KOPT-K1 (cell line): ENCODE results near the gene CSF2.
A peak's percentile ranks its signal among the peaks of the same experiment; 100 is the strongest.

Experiments used
- H3K27ac ChIP-seq: fragments of 200-600 bp; sonication (generic); 2 replicates; pipeline ENCODE4 v1.5.1; 2016; ENCODE audit warnings: antibody characterized with exemption, mild to moderate bottlenecking, low read depth, low read length; ENCODE audit not compliant: poor library complexity, severe bottlenecking
- H3K36me3 ChIP-seq: fragments of 200-600 bp; sonication (generic); 2 replicates; pipeline ENCODE4 v1.5.1; 2017; ENCODE audit warnings: antibody characterized with exemption, mild to moderate bottlenecking, low read length, moderate library complexity; ENCODE audit not compliant: insufficient read depth
- H3K9me3 ChIP-seq: fragments of 200-600 bp; sonication (generic); 2 replicates; pipeline ENCODE4 v1.5.1; 2017; ENCODE audit warnings: antibody characterized with exemption, low read length, mild to moderate bottlenecking; ENCODE audit not compliant: insufficient read depth, poor library complexity, severe bottlenecking

The CSF2 gene

DNA sequence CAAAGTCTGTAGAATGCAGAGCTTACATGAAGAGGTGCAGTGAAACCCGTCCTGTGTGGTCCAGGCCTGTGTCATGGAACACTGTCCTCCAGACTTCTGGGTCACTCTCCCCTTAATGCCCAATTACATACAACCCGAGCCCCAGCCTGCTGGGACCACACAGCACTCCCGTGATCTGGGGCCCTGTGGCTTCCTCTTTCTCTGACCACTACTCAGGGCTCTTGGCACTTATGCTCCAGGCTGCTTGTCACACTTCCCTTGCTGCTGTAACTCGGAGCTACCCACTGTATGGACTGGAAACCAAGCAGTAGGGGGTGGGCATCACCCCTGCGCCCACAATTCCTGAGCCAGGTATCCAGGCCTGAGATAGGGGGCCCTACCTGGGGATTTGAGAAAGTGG lies 23.5 kb upstream of the CSF2 start:
- H3K9me3 ChIP-seq, result no peaks in the 10 kb centered on the region
- no peaks in the 10 kb centered on the region for H3K36me3 ChIP-seq
- H3K27ac ChIP-seq, result no peak overlapping the region

- no peaks in the 10 kb centered on the region for H3K36me3 ChIP-seq
- H3K27ac ChIP-seq, result no peak overlapping the region
- no peaks in the 10 kb centered on the region for H3K9me3 ChIP-seq
Observed at GRCh38 chr5:132050661-132051552, 22.7 kb upstream of the CSF2 start.

DNA sequence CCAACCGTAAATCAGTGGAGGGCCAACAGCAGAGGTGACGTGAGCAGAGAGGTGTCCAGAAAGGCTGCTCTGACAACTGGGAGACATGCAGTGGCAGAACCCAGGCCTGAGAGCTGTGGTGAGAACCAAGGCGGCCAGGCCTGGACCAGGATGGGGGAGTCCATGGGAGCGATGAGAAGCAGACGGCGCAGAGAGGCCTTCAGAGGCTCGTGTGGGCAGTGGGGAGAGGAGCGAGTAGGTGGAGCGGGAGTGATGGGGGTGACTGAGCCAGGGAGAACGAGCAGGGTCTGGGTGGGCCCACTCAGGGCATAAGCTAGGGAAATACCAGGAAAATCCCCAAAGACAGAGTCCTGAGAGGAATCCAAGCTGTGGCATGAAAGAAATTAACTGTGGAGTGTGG lies 21.1 kb upstream of the CSF2 start:
- no peaks in the 10 kb centered on the region for H3K9me3 ChIP-seq
- H3K36me3 ChIP-seq, result no peaks in the 10 kb centered on the region

DNA sequence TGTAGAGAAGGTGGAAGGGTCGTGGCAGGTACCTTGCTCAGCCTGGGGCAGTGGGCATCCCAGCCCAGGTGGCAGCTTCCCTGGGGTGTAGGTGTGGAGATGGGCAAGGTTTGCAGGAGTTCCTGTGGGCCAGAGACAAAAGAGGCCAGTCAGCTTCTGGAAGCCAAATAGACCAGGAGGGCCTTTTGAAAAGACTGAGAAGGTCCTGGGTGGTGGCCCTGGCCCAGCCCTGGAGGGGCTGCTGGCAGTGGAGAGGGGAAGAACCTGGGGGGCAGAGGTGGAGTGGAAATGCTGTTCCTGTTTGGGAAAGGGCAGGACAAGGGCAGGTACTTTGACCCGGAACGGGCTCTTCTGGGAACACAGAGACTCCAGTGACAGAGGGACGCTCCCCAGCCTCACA lies 20.1 kb upstream of the CSF2 start:
- Histone ChIP-seq H3K36me3 (no peaks in the 10 kb centered on the region), H3K27ac (no peak overlapping the region), H3K9me3 (no peaks in the 10 kb centered on the region)

More for the DNA sequence above, 21.1 kb upstream of the CSF2 start:
- no peak overlapping the region for H3K27ac ChIP-seq

DNA sequence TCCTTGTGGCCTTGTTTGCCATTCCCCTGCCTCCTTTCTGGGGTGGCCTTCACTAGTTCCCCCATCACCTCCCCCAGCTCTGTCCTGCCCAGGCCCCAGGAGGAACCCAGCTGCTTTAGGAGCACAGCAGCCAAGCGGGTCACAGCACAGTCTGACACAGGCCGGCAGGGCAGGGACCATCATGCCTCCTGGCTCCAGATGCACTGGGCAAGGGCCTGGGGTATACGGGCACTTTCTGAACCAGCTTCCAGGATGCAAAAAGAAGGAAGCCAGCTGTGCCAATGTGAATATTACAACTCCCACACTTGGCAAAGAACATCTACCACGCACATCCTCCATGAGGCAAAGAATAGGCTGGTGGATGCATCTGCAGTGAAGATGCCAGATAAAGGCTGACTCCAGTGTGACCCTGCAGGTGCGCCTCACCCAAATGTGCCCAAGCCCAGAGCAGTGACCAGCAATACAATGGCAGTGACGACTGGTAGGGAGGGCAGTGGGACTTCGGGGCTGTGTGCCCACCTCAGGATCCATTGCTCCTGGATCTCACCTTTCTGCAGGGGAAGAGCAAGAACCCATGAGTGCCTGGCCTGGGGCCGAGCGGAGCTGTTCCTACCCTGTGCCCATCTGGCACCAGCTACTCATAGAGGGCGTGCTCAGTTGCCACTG lies 19.4 kb upstream of the CSF2 start:
- H3K9me3 ChIP-seq, result no peaks in the 10 kb centered on the region
- H3K36me3 ChIP-seq, result no peaks in the 10 kb centered on the region
- no peak overlapping the region for H3K27ac ChIP-seq

DNA sequence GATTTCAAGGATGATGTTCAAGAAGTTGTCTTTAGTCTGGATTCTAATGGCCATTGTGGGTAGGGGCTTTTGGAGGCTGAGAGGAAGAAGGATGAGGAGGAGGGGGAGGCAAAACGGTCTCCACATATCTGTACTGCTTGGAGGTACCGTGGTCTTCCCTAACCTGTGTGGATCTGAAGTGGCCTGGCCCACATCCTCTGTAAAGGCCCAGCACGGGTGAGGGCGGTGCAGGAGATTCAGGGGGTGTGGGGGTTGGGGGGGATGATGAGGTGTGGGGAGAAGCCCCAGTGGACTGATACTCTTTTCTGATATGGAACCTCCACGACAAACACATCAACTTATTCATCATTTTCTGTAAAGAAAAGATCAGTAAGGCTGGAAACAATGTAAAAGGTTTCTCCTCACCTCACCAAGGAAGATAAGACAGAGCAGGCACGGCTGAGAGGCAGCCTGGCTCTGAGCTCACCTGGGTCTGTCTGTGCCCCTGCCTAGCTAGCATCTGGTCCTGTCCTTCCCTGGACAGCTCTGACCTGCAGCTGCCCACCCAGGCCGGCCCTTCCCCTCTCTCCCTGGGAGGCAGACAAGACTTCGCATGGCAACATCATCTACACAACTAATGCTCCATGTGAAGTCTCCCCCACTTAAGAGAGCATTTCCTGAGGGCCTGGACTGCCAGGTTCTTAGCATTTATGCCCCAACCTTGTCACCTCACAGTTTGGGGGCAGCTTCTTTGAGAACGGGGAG lies 18.7 kb upstream of the CSF2 start:
- no peak overlapping the region for H3K27ac ChIP-seq
- H3K9me3 ChIP-seq, result no peaks in the 10 kb centered on the region
- H3K36me3 ChIP-seq, result no peaks in the 10 kb centered on the region

DNA sequence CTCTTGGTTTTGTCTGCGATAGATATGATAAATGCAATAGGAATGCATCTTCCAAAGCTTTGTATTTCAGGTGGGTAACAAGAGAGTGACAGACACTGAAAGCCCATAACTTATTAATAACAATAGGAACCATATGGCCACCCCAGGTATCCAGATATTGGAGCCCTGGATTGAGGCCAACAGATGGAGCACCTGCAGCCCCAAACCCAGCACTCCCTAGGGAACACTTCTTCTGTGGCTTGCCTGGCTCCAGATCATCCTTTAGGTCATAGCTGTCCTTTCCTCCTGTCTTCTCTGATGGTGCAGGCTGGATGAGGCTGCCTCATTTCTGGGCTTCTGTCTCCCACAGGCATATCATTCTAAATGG lies 18.2 kb upstream of the CSF2 start:
- no peaks in the 10 kb centered on the region for H3K36me3 ChIP-seq
- no peak overlapping the region for H3K27ac ChIP-seq
- H3K9me3 ChIP-seq, result no peaks in the 10 kb centered on the region

DNA sequence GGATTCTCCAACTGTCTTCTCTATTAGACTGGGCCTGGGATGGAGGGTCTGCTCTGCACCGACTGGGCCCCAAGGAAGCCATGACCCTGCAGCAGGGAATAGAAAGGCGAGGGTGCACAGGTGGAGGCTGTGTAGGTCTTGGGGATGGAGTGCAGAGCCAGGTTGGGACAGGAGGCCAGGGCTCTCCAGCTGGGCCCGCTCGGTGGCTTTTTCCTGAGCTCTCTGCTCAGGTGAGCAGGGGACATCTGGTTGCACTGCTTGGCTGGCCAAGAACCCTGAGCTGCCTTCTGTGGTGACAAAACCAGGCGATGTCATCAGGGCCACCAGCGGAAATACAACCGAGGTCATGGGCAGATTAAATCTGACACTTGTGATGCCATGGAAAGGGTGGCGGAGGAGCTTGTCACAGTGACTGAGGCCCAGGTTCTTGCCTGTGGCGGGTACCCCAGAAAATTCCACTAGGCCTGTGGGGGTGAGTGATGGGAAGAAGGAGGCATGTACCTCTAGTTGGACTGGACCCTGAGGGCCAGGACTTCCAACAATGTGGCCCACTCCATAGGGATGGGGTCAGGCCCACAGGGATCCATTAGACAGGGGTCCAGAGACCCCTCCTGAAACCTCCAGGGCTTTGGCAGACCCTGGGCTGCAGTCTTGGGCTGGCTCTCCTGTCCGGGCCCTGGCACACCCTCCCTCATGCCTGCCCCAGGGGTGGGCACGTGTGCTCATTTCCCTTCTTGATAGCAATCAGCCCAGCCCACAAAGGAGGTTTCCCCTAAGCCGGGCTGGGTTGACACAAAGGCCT lies 17.6 kb upstream of the CSF2 start:
- peak overlapping the region; percentile 19 for H3K27ac ChIP-seq
- no peaks in the 10 kb centered on the region for H3K36me3 ChIP-seq
- H3K9me3 ChIP-seq, result no peaks in the 10 kb centered on the region

DNA sequence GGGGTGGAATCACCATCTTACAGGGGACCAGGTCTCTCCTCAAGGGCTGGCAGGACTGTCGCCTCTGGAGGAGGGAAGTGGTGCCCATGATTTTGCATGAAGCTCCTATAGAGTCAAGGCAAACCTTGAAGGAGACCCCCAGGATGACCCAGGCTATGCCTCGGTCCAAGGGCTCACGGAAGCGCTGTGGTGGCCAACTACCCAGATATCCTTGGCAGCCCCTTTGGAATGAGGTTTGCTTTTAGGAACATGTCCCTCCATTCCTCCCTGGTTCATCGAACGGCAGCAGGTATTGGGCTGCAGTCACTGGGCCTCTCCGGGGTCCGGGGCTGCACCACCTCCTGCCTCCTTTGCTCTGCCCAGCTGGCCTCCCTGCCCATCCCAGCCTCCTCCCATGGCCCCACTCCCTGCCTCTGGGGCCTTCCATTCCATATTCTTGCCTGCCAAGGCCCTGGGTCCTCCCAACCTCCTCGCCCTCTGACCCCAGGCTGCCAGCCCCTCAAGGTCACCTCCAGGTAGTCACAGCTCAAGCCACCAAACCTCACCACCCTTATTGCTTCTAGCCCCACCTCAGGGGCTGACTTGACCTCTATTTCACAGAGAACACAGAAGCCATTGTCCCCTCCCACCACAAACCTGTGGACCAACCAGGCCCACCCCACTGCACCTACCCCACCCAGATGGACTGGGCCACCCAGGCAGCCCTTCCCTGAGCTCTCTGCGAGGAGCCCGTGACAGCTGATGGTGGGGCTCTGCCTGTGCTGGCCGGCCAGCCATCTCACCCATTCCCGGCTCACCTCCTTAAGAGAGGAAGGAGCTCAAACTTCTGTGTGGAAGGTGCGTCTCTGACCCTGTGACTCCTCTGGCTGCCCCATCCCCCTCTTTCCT lies 16.7 kb upstream of the CSF2 start:
- H3K27ac ChIP-seq, result peak overlapping the region; percentile 4
- no peaks in the 10 kb centered on the region for H3K9me3 ChIP-seq
- no peaks in the 10 kb centered on the region for H3K36me3 ChIP-seq

DNA sequence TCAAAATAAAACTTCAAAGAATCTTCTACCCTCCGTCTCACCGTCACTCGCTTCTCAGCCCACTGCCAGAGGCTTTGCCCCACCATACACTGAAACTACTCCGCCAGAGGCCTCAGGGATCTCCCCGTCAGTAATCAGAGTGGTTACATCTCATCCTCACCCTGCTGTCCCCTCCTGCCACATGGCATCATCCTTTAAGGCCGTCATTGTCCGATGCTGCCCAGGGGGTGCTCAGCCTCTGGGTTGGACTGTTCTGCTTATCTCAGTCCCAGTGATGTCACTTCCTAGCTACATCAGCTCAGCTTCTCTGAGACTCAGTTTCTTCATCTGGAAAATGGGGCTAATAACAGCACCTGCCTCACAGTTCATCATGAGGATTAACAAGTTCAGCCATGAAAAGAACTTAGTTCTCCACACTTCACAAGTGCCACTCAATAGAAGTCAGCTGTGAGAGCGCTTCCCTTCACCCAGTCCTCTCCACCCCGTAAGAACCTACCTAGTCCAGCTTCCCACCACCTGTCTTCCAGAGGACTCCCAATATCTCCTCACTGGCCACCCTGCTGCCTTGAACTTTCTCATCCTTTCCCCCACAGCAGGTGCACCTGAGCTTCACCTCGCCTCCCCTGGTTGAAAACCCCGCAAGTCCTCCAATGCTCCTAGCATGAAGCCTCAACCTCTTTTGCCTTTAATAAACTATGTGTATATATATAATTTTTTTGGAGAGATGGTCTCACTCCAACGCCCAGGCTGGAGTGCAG lies 15.9 kb upstream of the CSF2 start:
- no peak overlapping the region for H3K27ac ChIP-seq
- H3K9me3 ChIP-seq, result no peaks in the 10 kb centered on the region
- no peaks in the 10 kb centered on the region for H3K36me3 ChIP-seq

- no peaks in the 10 kb centered on the region for H3K36me3 ChIP-seq
- no peak overlapping the region for H3K27ac ChIP-seq
- no peaks in the 10 kb centered on the region for H3K9me3 ChIP-seq
Observed at GRCh38 chr5:132058646-132059042, 14.9 kb upstream of the CSF2 start.

DNA sequence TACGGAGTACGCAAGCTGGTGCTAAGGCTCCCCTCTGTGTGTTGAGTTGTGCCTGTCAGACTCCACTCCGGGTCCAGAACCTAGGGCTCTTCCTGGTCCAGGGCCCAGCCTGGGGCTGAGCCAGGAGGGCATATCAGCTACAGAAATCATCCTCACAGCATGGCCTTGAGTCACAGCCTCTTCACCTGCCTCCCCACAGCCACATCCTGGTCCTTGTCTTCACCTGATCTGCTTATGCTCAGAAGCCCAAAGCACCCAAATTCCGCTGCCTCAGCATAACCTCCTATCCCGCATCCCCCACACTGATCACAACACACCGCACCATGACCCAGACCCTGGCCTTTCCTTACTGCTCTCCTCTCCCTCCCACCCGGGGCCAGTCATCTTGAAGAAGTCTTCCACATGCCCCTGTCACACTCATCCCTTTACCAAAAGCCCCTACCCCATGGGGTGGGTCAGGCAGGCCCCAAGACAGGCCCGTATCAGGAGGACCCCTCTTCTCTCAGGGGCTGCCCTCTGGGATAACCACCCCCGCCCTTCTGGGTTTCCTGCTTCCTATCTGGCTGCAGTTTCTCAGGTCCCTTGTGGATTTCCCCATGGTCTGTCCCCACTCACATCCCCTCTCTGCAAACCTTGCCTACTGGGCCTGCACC lies 14.4 kb upstream of the CSF2 start:
- H3K36me3 ChIP-seq, result no peaks in the 10 kb centered on the region
- H3K9me3 ChIP-seq, result no peaks in the 10 kb centered on the region
- H3K27ac ChIP-seq, result no peak overlapping the region
